ENCODE results near the gene TRAPPC12.

The TRAPPC12 gene

DNA sequence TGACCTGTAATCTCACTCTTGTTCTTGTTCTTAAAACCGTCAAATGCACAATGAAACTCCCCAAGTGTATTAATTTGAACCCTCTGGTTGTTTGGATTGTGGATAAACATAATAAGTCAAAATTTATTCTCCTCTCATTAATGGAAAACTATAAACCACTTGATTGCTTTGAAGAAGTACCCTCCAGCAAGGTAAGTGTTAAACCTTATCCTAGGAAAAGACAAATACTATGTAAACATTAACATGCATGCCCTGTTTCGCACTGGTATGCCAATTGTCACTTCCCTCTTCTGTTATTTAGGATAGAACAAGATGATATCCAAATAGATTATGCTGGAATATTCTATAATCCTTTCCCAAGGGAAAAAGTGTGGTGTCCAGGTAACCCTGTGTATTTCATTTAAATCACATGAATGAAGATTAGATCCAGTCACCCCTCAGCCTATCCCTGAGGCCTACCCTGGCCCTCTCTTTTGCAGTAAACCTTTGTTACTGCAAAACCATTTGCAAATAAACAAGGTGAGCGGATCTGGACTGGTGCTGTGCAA is 138.5 kb downstream of the TRAPPC12 start:
- DNase-seq, result no peak

DNA sequence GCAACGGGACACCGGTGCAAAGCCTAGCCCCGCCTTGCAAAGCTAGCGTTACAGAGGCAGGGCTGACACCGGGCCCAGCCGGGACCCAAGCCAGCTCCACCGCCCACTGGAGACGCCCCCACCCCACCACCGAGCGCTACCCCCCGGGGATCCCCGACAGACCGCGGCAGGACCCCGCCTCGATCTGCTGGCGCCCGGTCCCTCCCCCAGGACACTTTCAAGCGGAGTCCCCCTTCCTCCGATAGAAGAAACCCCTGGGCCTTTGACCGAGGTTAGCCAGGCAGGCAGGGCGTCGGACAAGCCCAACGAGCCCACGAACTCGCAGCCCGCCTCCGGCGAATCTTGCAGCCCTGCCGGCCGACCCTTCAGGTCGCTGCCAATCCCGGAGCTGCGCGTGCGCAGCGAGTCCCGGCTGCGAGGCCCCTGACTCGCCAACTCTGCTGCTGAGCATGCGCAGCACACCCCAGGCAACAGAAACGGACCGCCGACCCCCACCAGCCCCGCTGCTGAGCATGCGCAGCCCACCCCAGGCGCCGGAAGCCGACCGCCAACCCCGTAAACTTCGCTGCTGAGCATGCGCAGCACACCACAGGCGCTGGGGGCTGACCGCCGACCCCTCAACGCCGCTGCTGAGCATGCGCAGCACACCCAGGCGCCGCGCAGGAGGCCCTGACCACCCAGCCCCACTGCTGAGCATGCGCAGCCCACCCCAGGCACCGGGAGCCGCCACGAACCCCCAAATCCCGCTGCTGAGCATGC is 139.2 kb downstream of the TRAPPC12 start:
- DNase-seq, result peak; percentile 98

DNA sequence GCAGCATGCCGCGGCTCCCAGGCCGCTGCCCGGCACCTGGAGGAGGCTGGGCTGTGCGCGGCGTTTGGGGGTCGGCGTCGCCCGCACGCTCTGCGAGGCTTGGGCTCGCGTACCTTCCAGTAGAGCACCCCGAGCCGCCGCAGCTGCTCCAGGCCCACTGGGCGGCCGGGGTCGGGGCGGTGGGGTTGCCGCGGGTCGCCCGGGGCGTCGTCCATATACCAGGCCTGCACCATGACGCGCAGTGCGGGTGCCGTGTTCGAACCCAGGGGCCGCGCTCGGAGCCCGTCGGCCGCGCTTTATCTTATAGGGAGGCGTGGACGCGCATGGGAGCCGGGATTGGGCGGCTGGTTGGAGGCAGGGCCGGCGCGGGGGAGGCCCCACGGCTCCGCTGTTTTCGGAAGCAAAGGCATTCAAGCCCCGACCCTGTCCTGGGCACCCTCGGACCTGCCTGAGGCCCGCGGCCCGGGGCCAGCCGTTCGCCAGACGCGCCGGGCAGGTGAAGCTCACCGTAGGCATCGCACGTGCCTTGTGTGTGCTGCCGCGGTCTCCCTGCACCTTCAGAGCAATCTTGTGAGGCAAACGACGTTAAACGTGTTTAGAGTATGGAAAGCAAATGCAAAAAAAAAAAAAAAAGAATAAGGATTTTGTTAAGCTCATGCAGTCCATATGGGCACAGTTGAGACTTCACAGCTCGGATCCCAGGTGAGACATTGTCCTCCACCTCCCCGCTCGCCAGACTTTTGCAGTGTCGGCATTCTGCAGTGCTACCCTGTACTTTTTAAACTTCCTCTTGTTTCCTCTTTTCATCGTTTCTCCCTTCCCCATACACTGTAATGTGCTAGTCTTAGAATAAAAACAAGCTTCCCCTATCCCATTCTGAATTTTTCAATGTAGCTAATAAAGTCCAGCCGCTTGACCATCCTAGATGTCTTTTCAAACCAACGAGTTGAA is 140.0 kb downstream of the TRAPPC12 start, which contains the start of gene ADI1:
Gene ADI1, minus strand, starts transcription at position 277 of the 951 bp plus-strand sequence. Its CDS starts 44 bp downstream, at position 233.
- DNase-seq, result peak; percentile 77

DNA sequence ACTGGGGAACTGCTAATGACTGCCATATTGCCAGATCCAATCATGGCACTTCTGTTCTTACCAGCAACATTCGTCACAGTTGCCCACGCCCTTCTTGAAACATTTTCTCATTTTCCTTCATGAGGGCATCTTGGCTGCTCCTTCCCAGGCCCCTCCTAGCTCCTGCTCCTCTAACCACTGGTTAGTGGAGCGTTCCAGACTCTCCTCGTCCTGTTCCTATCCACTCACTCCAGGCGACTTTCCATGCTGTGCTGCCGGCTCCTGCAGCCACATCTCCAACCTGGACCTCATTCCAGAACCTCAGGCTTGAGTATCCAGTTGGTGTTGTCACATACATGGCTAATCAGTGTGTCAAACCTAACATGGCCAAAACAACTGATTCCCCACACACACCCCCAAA is 141.1 kb downstream of the TRAPPC12 start:
- DNase-seq, result no peak

DNA sequence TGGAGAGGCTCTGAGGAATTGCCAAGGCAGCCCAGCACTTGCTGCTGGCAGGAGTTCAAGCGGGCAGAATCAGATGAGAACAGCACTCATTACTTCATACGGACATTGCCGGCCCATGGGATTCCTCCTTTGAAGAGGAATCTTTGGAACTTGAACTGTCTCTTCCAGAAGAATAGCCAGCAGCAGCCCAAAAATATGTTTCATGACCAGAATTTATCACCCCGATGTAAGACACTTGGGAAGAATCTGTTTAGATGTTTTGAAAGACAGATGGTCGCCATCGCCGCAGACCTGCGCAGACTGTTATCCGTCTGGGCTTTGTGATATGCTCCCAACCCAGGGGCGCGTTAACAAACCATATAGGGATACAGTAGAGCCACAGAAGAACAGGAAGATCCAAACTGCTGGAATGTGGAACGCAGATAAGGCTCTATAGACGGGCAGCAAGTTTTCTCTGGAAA is 143.5 kb downstream of the TRAPPC12 start:
- no peak for DNase-seq

DNA sequence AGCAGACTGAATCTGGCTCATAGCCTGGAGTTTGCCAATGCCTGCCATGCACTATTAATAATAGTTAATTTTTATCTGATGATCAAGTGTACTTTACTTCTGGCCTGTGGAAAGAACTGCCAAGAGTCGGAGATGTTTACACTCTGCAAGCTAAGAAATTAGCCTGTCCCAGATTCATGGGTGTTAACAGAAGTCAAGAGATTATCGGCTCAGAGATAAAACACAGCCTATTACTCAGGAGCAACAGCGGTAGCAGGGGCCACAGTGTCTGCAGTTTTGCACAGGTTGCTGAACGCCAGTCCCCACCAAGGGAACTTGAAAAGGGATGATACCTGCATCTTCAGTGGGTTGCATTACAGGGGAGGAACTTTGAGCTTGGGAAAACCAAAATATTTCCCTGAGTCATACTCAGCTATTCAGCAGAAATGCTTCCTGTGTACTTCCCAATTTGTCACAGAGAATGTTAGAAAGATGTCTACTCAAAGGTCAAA is 144.1 kb downstream of the TRAPPC12 start:
- no peak for DNase-seq

DNA sequence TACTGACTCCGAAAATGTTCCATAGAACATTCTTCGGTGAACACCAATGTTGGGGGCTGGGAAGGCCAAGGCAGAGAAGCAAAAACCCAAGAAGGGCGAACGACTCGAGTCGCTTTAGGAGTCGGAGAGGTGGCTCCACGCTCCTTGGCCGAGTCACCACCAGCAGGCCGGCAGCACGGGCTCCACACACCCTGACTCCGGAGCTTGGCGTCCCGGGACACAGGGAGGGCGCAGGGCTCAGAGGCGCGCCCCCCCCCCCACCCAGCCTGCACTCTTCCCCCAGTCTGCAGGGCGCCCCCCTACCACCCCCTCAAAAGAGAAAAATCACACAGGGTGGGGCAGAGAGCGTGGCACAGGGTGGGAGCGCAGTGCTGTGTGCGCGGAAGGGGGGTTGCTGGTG is 147.4 kb downstream of the TRAPPC12 start:
- DNase-seq, result no peak

DNA sequence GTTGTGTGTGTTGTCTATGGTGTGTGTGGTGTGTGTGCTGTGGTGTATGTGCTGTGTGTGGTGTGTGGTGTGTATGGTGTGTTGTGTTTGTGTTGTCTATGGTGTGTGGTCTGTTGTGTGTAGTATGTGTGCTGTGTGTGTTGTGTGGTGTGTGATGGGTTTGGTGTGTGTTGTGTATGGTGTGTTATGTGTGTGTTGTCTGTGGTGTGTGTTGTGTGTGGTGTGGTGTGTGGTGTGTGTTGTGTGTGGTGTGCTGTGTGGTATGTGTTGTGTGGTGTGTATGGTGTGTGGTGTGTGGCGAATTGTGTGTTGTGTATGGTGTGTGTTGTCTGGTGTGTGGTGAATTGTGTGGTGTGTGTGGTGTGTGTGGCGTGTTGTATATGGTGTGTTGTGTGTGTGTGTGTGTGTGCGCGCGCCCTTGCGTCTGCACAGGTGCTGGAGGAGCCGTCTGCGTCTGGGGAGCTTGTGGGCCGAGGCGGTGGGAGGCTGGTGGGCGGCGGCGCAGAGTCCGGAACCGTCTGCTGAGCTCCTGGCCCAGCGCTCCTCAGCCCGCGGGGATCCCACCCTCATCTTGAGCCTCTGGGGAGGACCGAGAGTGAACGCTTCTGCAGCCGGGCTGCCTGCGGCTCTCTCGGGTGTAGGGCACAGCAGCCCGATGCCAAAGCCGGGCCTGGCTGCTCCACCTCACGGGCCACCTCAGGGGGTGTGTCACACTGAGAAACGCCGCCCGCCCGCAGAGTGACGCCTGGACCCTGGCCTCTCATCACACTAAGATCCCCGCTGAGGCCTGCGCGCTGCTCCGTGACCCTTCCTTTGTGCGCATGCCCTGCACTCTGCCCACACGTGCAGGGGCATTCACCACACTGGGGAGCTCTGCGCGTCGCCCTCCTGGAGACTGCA is 148.6 kb downstream of the TRAPPC12 start:
- DNase-seq, result no peak

Data from NCI-H1694 (cell line).